Ishikawa (cell line): ENCODE results near the gene MRO.

ENCODE experiments used
- CEBPB ChIP-seq: IDR thresholded peaks from 2 replicates; pipeline ENCODE4 v1.6.1; 2012
- CREB1 ChIP-seq: IDR thresholded peaks from 2 replicates; pipeline ENCODE4 v1.6.1; 2012; ENCODE audit warnings: low read depth
- EGR1 ChIP-seq: IDR thresholded peaks from 2 replicates; pipeline ENCODE4 v1.6.1; 2012
- EP300 ChIP-seq: IDR thresholded peaks from 2 replicates; pipeline ENCODE4 v1.6.1; 2012; ENCODE audit warnings: borderline replicate concordance
- FOXM1 ChIP-seq: IDR thresholded peaks from 2 replicates; pipeline ENCODE4 v1.6.1; 2012; ENCODE audit warnings: low read depth, borderline replicate concordance
- NFIC ChIP-seq: IDR thresholded peaks from 2 replicates; pipeline ENCODE4 v1.6.1; 2012
- RAD21 ChIP-seq: IDR thresholded peaks from 2 replicates; pipeline ENCODE4 v1.6.1; 2012; ENCODE audit warnings: low read depth
- TAF1 ChIP-seq: IDR thresholded peaks from 2 replicates; pipeline ENCODE4 v1.6.1; 2012; ENCODE audit warnings: low read depth, mild to moderate bottlenecking
- TCF12 ChIP-seq: IDR thresholded peaks from 2 replicates; pipeline ENCODE4 v1.6.1; 2012; ENCODE audit warnings: low read depth
- TEAD4 ChIP-seq: IDR thresholded peaks from 2 replicates; pipeline ENCODE4 v1.6.1; 2012
- YY1 ChIP-seq: IDR thresholded peaks from 2 replicates; pipeline ENCODE4 v1.6.1; 2012; ENCODE audit warnings: low read depth
- ZBTB7A ChIP-seq: IDR thresholded peaks from 2 replicates; pipeline ENCODE4 v1.6.1; 2012; ENCODE audit warnings: low read depth
- TF ChIP-seq, protein P1 (sequence below): IDR thresholded peaks from 2 replicates; pipeline ENCODE4 v1.6.1; 2012; ENCODE audit warnings: low read depth, mild to moderate bottlenecking
- TF ChIP-seq, protein P2 (sequence below): IDR thresholded peaks from 2 replicates; pipeline ENCODE4 v1.6.1; 2012
- TF ChIP-seq, protein P3 (sequence below): IDR thresholded peaks from 2 replicates; pipeline ENCODE4 v1.6.1; 2012

Gene MRO

DNA sequence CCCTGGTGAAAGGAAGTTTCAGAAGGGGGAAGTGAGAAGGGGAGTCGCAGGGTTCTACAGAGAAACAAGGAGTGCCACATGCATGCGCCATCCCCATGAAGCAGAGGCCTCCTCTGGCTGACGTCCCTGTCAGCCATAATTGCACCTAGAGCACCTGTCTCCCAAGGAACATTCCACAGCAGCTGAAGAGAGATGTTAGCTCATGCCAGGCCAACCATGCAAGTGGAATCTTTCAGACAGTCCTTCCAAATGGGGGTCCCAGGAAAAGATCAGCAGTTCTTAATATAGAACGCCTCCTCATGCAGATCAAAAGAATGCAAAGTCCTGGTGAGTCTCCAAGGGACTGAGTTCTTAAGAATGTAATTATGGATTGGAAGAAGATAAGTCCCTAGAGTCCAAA lies 29.6 kb downstream of the MRO start:
- TF ChIP-seq, protein P1, sequence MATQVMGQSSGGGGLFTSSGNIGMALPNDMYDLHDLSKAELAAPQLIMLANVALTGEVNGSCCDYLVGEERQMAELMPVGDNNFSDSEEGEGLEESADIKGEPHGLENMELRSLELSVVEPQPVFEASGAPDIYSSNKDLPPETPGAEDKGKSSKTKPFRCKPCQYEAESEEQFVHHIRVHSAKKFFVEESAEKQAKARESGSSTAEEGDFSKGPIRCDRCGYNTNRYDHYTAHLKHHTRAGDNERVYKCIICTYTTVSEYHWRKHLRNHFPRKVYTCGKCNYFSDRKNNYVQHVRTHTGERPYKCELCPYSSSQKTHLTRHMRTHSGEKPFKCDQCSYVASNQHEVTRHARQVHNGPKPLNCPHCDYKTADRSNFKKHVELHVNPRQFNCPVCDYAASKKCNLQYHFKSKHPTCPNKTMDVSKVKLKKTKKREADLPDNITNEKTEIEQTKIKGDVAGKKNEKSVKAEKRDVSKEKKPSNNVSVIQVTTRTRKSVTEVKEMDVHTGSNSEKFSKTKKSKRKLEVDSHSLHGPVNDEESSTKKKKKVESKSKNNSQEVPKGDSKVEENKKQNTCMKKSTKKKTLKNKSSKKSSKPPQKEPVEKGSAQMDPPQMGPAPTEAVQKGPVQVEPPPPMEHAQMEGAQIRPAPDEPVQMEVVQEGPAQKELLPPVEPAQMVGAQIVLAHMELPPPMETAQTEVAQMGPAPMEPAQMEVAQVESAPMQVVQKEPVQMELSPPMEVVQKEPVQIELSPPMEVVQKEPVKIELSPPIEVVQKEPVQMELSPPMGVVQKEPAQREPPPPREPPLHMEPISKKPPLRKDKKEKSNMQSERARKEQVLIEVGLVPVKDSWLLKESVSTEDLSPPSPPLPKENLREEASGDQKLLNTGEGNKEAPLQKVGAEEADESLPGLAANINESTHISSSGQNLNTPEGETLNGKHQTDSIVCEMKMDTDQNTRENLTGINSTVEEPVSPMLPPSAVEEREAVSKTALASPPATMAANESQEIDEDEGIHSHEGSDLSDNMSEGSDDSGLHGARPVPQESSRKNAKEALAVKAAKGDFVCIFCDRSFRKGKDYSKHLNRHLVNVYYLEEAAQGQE = no peak
- TF ChIP-seq EP300 (no peak), CREB1 (no peak), YY1 (no peak)

DNA sequence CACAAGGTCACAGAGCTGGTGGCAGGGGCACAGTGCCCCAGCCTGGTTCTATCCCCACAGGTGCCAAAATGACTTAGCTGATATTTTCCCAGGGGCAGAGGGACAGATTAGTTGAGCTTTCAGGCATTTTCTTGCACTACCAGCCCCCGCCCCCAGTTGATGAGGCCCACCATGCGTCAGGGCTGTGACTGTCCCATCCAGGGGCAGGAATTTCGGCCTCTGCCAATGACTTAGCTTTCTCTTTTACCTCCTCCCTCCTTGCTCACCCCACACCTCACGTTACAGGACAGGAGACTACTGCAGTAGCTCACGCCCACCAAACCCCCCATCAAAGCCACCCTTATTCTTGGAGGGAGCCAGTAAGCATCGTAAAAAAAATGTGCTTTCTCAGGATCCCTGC lies 31.5 kb downstream of the MRO start:
- TF ChIP-seq EP300 = no peak
- TF ChIP-seq, protein P2, sequence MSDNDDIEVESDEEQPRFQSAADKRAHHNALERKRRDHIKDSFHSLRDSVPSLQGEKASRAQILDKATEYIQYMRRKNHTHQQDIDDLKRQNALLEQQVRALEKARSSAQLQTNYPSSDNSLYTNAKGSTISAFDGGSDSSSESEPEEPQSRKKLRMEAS = no peak
- TF ChIP-seq TEAD4 = no peak
- no peak for TF ChIP-seq YY1
- TF ChIP-seq TCF12 = no peak
- no peak for TF ChIP-seq TAF1
- no peak for TF ChIP-seq NFIC
- TF ChIP-seq, protein P1 = no peak

DNA sequence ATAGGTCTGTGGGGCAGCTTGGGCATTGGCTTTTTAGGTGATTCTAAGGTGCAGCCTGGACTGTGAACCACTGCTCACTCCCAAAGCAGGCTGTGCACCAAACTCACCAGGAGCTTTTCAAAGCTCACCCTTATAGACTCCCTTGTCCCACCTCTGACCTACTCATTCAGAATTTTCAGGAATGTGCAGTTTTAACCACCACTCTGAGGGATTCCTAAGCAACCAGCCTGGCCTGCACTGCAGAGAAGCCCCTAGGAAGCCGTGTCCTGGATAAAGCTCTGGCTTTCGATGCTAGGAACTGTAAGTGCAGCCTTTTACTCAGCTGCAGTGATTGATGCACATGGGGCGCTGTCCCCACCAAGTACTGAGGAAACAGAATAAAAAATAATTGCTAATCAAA lies 33.0 kb downstream of the MRO start:
- TF ChIP-seq EGR1 = no peak
- TF ChIP-seq CREB1 = no peak

DNA sequence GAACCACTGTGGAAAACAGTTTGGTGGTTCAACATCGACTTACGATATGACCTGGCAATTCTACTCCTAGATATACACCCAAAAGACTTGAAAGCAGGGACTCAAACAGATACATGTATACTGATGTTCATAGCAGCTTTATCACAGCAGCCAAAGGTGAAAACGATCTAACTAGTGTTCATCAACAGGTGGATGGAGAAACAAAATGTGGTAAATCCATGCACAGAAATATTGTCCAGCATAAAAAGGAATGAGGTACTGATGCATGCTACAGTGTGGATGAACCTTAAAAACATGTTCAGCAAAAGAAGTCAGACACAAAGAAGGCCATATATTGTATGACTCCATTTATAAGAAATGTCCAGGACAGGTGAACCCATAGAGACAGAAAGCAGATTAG lies 36.3 kb downstream of the MRO start:
- TF ChIP-seq EGR1 = no peak
- TF ChIP-seq TAF1 = no peak
- no peak for TF ChIP-seq TEAD4
- TF ChIP-seq, protein P2 = no peak
- TF ChIP-seq ZBTB7A = no peak
- no peak for TF ChIP-seq YY1
- TF ChIP-seq NFIC = no peak
- TF ChIP-seq RAD21 = no peak
- no peak for TF ChIP-seq TCF12
- TF ChIP-seq, protein P3, sequence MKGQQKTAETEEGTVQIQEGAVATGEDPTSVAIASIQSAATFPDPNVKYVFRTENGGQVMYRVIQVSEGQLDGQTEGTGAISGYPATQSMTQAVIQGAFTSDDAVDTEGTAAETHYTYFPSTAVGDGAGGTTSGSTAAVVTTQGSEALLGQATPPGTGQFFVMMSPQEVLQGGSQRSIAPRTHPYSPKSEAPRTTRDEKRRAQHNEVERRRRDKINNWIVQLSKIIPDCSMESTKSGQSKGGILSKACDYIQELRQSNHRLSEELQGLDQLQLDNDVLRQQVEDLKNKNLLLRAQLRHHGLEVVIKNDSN = no peak
- TF ChIP-seq, protein P1 = no peak
- no peak for TF ChIP-seq FOXM1
- TF ChIP-seq CEBPB = no peak
- TF ChIP-seq CREB1 = no peak
- TF ChIP-seq EP300 = no peak

DNA sequence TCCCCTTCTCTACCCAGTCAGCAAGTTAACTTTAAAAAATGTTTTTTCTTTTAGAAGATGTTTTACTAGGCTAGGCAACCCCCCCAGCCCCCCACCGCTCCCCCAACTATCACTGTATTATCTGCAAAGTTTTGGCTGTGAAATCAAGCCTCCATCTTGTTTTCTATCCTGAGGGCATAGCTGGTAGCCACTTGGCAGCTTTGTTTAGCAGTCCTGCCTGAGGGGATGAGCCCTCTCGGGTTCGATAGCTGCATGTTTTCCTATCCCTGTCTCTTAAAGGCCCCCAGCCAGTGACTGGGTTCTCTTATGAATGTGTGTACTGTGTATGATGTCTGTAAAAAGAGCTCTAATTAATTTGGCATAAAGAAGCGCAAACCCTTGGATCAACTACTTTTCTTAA lies 43.4 kb downstream of the MRO start:
- TF ChIP-seq RAD21 = no peak
- no peak for TF ChIP-seq TEAD4
- no peak for TF ChIP-seq ZBTB7A
- TF ChIP-seq TCF12 = no peak
- TF ChIP-seq CEBPB = no peak
- TF ChIP-seq, protein P1 = no peak
- TF ChIP-seq, protein P2 = no peak
- TF ChIP-seq, protein P3 = no peak
- TF ChIP-seq EGR1 = no peak
- TF ChIP-seq EP300 = no peak
- no peak for TF ChIP-seq YY1
- TF ChIP-seq FOXM1 = no peak
- TF ChIP-seq CREB1 = no peak
- no peak for TF ChIP-seq TAF1
- TF ChIP-seq NFIC = no peak
